Endometrial microvascular endothelial cells (primary cell): ENCODE results near the gene GKN2. TPM values are rescaled to one million over a fixed set of nuclear protein-coding genes. Genes with fewer than 3 reads are reported as not detected.
"Not testable (repeated sequence)": the region's sequence is repeated elsewhere in the genome, so short reads cannot be mapped to it uniquely, and the experiment has no call there.

Experiments
- in situ Hi-C: cut with HindIII; loops from 2 replicates; pipeline ENCODE4 v1.10.0; 2017; ENCODE audit warnings: low sequenced_read_pairs, low pct_unique_long_range_greater_than_20kb; ENCODE audit errors: inconsistent ontology term
- total RNA-seq: library from RNA; depleted of rRNA; stranded (reverse); fragments of >200 nt; gene quantifications from one replicate; pipeline ENCODE4 v1.2.3, GENCODE V29; 2015; ENCODE audit errors: inconsistent ontology term

Gene GKN2
- total RNA-seq, 1 donor from 2014 or later, result not detected

GRCh38 chr2:68905116-68905515 lies 47.6 kb downstream of the GKN2 start:
- in situ Hi-C loops, result no loop called here

- in situ Hi-C loops, result no loop called here
Measured at GRCh38 chr2:68901561-68901960, 51.1 kb downstream of the GKN2 start.

GRCh38 chr2:68901199-68901514 lies 51.5 kb downstream of the GKN2 start:
- in situ Hi-C loops, result no loop called here

- in situ Hi-C loops, result no loop called here
Measured at GRCh38 chr2:68900496-68901198, 52.0 kb downstream of the GKN2 start.

- in situ Hi-C loops, result not testable (repeated sequence)
Measured at GRCh38 chr2:68895981-68896380, 56.7 kb downstream of the GKN2 start.

Other genes with a start within 250 kb of the GKN2 start
- 20.5 TPM for gene ARHGAP25, start 218.1 kb downstream of the GKN2 start, total RNA-seq
- gene BMP10, start 81.5 kb downstream of the GKN2 start, total RNA-seq, result not detected
- gene GKN1, start 21.7 kb upstream of the GKN2 start, total RNA-seq, result not detected
- 5.6 TPM for gene ANTXR1, start 60.3 kb upstream of the GKN2 start, total RNA-seq